Activated CD4-positive, alpha-beta T cell treated with anti-CD3 and anti-CD28 coated beads for 36 hours (primary cell): Measurements from ENCODE around the gene CYP3A7. TPM values are rescaled to one million over a fixed set of nuclear protein-coding genes. Genes with fewer than 3 reads are reported as not detected.

Experiments used
- total RNA-seq, 2 experiments: library from RNA; stranded (reverse); gene quantifications; one replicate each; pipeline ENCODE4 v1.2.3, GENCODE V29; 2021

CYP3A7 gene
- total RNA-seq, 2 experiments from 2014 or later: not detected

Other genes with a start within 250 kb of the CYP3A7 start
- gene ZNF394, start 234.9 kb downstream of the CYP3A7 start, total RNA-seq: 10 to 100 TPM; 24.8 to 26.3 TPM
- 10 to 100 TPM; 10.1 to 12.1 TPM for gene ZKSCAN5, start 230.5 kb downstream of the CYP3A7 start, total RNA-seq
- gene FAM200A, start 183.1 kb downstream of the CYP3A7 start, total RNA-seq: 1 to 10 TPM; 4.9 to 5.5 TPM
- 10 to 100 TPM; 51.1 to 52.0 TPM for gene ZNF655, start 176.6 kb downstream of the CYP3A7 start, total RNA-seq
- gene TMEM225B, start 136.9 kb downstream of the CYP3A7 start, total RNA-seq: under 1 TPM; 0.57 to 0.58 TPM
- 10 to 100 TPM; 20.5 to 25.2 TPM for gene ZSCAN25, start 118.2 kb downstream of the CYP3A7 start, total RNA-seq
- not detected for gene CYP3A5, start 55.2 kb downstream of the CYP3A7 start, total RNA-seq
- not detected for gene CYP3A4, start 49.0 kb upstream of the CYP3A7 start, total RNA-seq
- under 1 TPM in 1 of 2 experiments, not detected in 1; 0.09 TPM for gene CYP3A43, start 92.8 kb upstream of the CYP3A7 start, total RNA-seq
- gene OR2AE1, start 141.8 kb upstream of the CYP3A7 start, total RNA-seq: not detected
- 10 to 100 TPM; 23.9 to 25.7 TPM for gene TRIM4, start 184.3 kb upstream of the CYP3A7 start, total RNA-seq
- gene GJC3, start 194.4 kb upstream of the CYP3A7 start, total RNA-seq: 1 to 10 TPM in 1 of 2 experiments, under 1 TPM in 1; 0.73 to 1.1 TPM
- gene AZGP1, start 240.8 kb upstream of the CYP3A7 start, total RNA-seq: not detected